Neural cell (in vitro differentiated cells): ENCODE results near the gene CHCHD1.
"Not testable (repeated sequence)": the region's sequence is repeated elsewhere in the genome, so short reads cannot be mapped to it uniquely, and the experiment has no call there.

Experiments used
- CTCF ChIP-seq: fragments of 450-650 bp; IDR thresholded peaks from 2 replicates; pipeline ENCODE4 v1.5.1; 2014; ENCODE audit warnings: antibody characterized with exemption, mild to moderate bottlenecking, moderate library complexity; ENCODE audit not compliant: poor library complexity, severe bottlenecking
- EP300 ChIP-seq: fragments of 450-650 bp; conservative IDR thresholded peaks from 2 replicates; pipeline ENCODE4 v1.6.1; 2014; ENCODE audit warnings: antibody characterized with exemption, mild to moderate bottlenecking, moderate library complexity; ENCODE audit not compliant: poor library complexity, severe bottlenecking
- MXI1 ChIP-seq: fragments of 450-650 bp; conservative IDR thresholded peaks from 2 replicates; pipeline ENCODE4 v1.6.1; 2014; ENCODE audit warnings: antibody characterized with exemption, mild to moderate bottlenecking; ENCODE audit not compliant: poor library complexity, severe bottlenecking
- RAD21 ChIP-seq: fragments of 450-650 bp; conservative IDR thresholded peaks from 2 replicates; pipeline ENCODE4 v1.6.1; 2014; ENCODE audit warnings: antibody characterized with exemption, mild to moderate bottlenecking, moderate library complexity

- TF ChIP-seq CTCF, MXI1, RAD21, EP300: not testable (repeated sequence)
Observed at GRCh38 chr10:73740501-73741254, 41.2 kb upstream of the CHCHD1 start.
